ENCODE data around the gene NSD2.

NSD2 gene

DNA sequence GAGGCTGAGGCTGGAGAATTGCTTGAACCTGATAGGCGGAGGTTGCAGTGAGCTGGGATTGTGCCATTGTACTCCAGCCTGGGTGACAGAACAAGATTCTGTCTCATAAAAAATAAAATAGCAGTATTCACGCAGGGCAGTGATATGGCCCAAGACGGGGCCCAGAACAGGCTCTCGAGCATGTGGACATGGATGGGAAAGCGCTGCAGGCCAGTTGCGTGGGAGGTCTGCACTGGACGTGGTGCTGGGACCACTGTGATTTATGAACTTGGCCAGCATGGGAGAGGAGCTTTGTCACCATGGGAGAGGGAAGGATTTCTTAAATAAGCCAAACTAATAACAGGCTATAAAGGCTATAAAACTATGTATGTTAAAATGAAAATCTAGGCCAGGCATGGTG, 51.6 kb downstream of the NSD2 start:
- no peaks in the 10 kb centered on the region for H3K27me3 ChIP-seq (ENCODE audit: insufficient read depth, low read length, poor library complexity)
- DNase-seq, result no peak
- H3K4me2 ChIP-seq (ENCODE audit: insufficient read depth, low read length), result no peak overlapping the region
- no peak for ATAC-seq (ENCODE audit: insufficient read depth, low read depth)
- no peak overlapping the region for H2AFZ ChIP-seq (ENCODE audit: low read depth, low read length)
- H3K36me3 ChIP-seq (ENCODE audit: insufficient read depth, low read length), result peaks cover 91% of the 10 kb centered on the region
- H3K27ac ChIP-seq (ENCODE audit: low read length), result no peak overlapping the region
- no peaks in the 10 kb centered on the region for H3K9me3 ChIP-seq (ENCODE audit: insufficient read depth, low read length, severe bottlenecking)
- H3K4me3 ChIP-seq (ENCODE audit: low read depth in 1 of 2, low read length in 2 of 2), result no peak overlapping the region
- H3K4me1 ChIP-seq (ENCODE audit: insufficient read depth, low read length), result no peaks in the 10 kb centered on the region
- H3K9ac ChIP-seq (ENCODE audit: low read depth, low read length), result no peak overlapping the region
- peaks cover 92% of the 10 kb centered on the region for H3K79me2 ChIP-seq (ENCODE audit: insufficient read depth, low read length)
- TF ChIP-seq, protein P1, sequence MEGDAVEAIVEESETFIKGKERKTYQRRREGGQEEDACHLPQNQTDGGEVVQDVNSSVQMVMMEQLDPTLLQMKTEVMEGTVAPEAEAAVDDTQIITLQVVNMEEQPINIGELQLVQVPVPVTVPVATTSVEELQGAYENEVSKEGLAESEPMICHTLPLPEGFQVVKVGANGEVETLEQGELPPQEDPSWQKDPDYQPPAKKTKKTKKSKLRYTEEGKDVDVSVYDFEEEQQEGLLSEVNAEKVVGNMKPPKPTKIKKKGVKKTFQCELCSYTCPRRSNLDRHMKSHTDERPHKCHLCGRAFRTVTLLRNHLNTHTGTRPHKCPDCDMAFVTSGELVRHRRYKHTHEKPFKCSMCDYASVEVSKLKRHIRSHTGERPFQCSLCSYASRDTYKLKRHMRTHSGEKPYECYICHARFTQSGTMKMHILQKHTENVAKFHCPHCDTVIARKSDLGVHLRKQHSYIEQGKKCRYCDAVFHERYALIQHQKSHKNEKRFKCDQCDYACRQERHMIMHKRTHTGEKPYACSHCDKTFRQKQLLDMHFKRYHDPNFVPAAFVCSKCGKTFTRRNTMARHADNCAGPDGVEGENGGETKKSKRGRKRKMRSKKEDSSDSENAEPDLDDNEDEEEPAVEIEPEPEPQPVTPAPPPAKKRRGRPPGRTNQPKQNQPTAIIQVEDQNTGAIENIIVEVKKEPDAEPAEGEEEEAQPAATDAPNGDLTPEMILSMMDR (IDR thresholded peaks at IDR 0.05; ENCODE audit: borderline replicate concordance, extremely low read depth, low read length, poor library complexity, severe bottlenecking), result no peak
- no peak for TF ChIP-seq EZH2 (IDR thresholded peaks at IDR 0.05; ENCODE audit: borderline replicate concordance, low read depth, low read length, severe bottlenecking)
- peaks cover 64% of the 10 kb centered on the region for H4K20me1 ChIP-seq (ENCODE audit: insufficient read depth, low read length)

DNA sequence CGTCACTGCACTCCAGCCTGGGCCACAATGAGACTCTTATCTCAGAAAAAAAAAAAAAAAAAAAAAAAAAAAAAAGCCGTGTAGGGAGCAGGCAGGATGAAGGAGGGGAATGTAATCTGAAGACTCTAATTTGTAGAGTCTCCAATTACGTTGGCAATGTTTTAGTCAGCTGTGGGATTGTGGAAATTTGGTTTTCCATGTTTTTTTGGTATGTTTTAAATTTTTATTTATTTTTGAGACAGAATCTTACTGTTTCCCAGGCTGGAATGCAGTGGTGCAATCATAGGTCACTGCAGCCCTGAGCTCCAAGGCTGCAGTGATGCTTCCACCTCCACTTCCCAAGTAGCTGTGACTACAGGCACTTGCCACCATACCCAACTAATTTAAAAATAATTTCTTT, 56.5 kb downstream of the NSD2 start:
- Histone ChIP-seq H3K9ac (ENCODE audit: low read depth, low read length) (no peak overlapping the region), H3K4me2 (ENCODE audit: insufficient read depth, low read length) (no peak overlapping the region), H3K27ac (ENCODE audit: low read length) (no peak overlapping the region), H3K9me3 (ENCODE audit: insufficient read depth, low read length, severe bottlenecking) (no peaks in the 10 kb centered on the region), H3K79me2 (ENCODE audit: insufficient read depth, low read length) (peaks cover 87% of the 10 kb centered on the region), H3K36me3 (ENCODE audit: insufficient read depth, low read length) (peaks cover 89% of the 10 kb centered on the region), H3K4me1 (ENCODE audit: insufficient read depth, low read length) (no peaks in the 10 kb centered on the region), H2AFZ (ENCODE audit: low read depth, low read length) (no peak overlapping the region), H3K27me3 (ENCODE audit: insufficient read depth, low read length, poor library complexity) (no peaks in the 10 kb centered on the region), H3K4me3 (ENCODE audit: low read depth in 1 of 2, low read length in 2 of 2) (no peak overlapping the region), H4K20me1 (ENCODE audit: insufficient read depth, low read length) (peaks cover 57% of the 10 kb centered on the region)
- DNase-seq (no peak), ATAC-seq (ENCODE audit: insufficient read depth, low read depth) (no peak)
- no peak for TF ChIP-seq EZH2 (IDR thresholded peaks at IDR 0.05; ENCODE audit: borderline replicate concordance, low read depth, low read length, severe bottlenecking)
- TF ChIP-seq, protein P1 (IDR thresholded peaks at IDR 0.05; ENCODE audit: borderline replicate concordance, extremely low read depth, low read length, poor library complexity, severe bottlenecking), result no peak

DNA sequence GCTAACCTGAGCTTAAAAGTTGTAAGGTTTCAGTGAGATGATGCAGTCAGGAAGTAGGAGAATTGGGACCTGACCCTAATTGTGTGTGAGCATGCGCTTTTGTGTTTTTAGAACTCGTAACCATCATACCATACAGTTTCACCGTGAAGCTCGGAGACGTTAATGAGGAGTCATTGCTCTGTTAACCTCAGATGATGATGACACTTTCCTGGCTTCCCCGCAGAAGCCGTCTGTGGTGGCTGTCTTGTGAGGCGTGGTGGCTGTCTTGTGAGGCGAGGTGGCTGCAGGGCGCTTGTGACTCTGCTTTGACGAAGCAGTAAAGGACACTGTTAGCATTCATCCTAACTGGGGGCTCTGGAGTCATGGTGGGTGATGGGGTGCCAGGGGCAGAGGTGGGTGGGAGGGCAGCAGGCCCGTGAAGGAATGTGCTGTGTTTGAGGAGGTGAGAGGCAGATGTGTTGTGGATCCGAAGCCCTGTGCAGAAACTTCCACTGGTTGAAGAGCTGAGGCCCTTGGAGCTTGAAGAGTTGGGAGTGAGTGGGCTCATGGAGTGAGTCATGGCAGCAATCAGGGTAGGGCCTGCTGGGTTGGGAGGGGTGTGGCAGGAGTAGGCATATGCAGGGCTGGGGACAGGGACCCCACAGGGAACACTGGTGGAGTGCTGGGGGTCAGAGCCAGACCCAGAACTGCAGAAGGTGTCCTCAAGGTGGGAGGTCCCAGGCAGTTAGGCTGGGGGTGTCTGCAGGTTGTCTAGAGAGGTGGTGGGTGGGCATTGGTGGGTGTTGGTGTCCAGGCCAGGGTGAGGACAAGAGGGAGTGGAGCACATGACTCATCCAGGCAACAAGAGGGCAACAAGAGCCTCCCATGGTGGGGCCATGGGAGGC, 57.4 kb downstream of the NSD2 start:
- H3K4me1 ChIP-seq (ENCODE audit: insufficient read depth, low read length), result no peaks in the 10 kb centered on the region
- DNase-seq (no peak), ATAC-seq (ENCODE audit: insufficient read depth, low read depth) (peak; percentile 15; the same call in 1 of the 3 replicates)
- no peaks in the 10 kb centered on the region for H3K27me3 ChIP-seq (ENCODE audit: insufficient read depth, low read length, poor library complexity)
- peaks cover 83% of the 10 kb centered on the region for H3K79me2 ChIP-seq (ENCODE audit: insufficient read depth, low read length)
- no peak overlapping the region for H3K27ac ChIP-seq (ENCODE audit: low read length)
- no peak overlapping the region for H2AFZ ChIP-seq (ENCODE audit: low read depth, low read length)
- TF ChIP-seq EZH2 (IDR thresholded peaks at IDR 0.05; ENCODE audit: borderline replicate concordance, low read depth, low read length, severe bottlenecking), result no peak
- TF ChIP-seq, protein P1 (IDR thresholded peaks at IDR 0.05; ENCODE audit: borderline replicate concordance, extremely low read depth, low read length, poor library complexity, severe bottlenecking), result no peak
- H4K20me1 ChIP-seq (ENCODE audit: insufficient read depth, low read length), result peaks cover 58% of the 10 kb centered on the region
- H3K4me2 ChIP-seq (ENCODE audit: insufficient read depth, low read length), result no peak overlapping the region
- no peak overlapping the region for H3K9ac ChIP-seq (ENCODE audit: low read depth, low read length)
- peaks cover 88% of the 10 kb centered on the region for H3K36me3 ChIP-seq (ENCODE audit: insufficient read depth, low read length)
- no peak overlapping the region for H3K4me3 ChIP-seq (ENCODE audit: low read depth in 1 of 2, low read length in 2 of 2)
- H3K9me3 ChIP-seq (ENCODE audit: insufficient read depth, low read length, severe bottlenecking), result no peaks in the 10 kb centered on the region

Measured in DND-41 (cell line).